ENCODE measurements around the gene PRDX4. TPM values are rescaled to one million over a fixed set of nuclear protein-coding genes. Genes with fewer than 3 reads are reported as not detected.
"Not testable (repeated sequence)": the region's sequence is repeated elsewhere in the genome, so short reads cannot be mapped to it uniquely, and the experiment has no call there.

Gene PRDX4
- total RNA-seq, 4 donors from 2014 or later: 39.6 to 68.0 (median 49.9) TPM

GRCh38 chrX:23656684-23657083, 10.6 kb upstream of the PRDX4 start:
- intact Hi-C loops (cut with DNase I; ENCODE audit: low total_unique reads): no loop called here
- DNase-seq (ENCODE audit: low spot score in 2 of 2): no peak
- WGBS, 2 donors: 57 to 71% methylated on average over 3 of the region's 3 CpGs
- no peak for TF ChIP-seq CTCF (IDR thresholded peaks at IDR 0.05)
- TF ChIP-seq POLR2A (IDR thresholded peaks at IDR 0.05): no peak
- no peak overlapping the region for H3K4me3 ChIP-seq (ENCODE audit: low read depth, poor library complexity, severe bottlenecking)

- no peak for DNase-seq (ENCODE audit: low spot score in 2 of 2)
- intact Hi-C loops (cut with DNase I; ENCODE audit: low total_unique reads): no loop called here
- WGBS, 2 donors: 71 to 84% methylated on average over 4 of the region's 4 CpGs
- no peak overlapping the region for H3K4me3 ChIP-seq (ENCODE audit: low read depth, poor library complexity, severe bottlenecking)
- TF ChIP-seq POLR2A (IDR thresholded peaks at IDR 0.05) (no peak), CTCF (IDR thresholded peaks at IDR 0.05) (no peak)
Observed at GRCh38 chrX:23659339-23659738, 8.0 kb upstream of the PRDX4 start.

DNA sequence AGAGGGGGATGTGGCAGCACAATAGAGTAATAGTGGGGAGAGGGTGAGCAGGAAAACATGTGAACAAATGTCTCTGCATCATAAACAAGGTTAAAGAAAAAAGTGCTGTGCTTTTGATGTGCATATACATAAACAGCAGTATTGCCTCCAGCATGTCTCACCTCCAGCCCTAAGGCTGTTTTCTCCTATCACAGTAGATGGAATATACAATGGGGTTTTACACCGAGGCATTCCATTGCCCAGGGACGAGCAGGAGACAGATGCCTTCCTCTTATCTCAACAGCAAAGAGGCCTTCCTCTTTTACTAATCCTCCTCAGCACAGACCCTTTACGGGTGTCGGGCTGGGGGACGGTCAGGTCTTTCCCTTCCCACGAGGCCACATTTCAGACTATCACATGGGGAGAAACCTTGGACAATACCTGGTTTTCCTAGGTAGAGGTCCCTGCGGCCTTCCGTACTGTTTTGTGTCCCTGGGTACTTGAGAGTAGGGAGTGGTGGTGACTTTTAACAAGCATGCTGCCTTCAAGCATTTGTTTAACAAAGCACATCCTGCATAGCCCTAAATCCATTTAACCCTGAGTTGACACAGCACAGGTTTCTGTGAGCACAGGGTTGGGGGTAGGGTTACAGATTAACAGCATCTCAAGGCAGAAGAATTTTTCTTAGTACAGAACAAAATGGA, 7.1 kb upstream of the PRDX4 start:
- H3K4me3 ChIP-seq (ENCODE audit: low read depth, poor library complexity, severe bottlenecking); intact Hi-C loops (cut with DNase I; ENCODE audit: low total_unique reads); DNase-seq (ENCODE audit: low spot score in 2 of 2): not testable (repeated sequence)
- WGBS, 2 donors: 62 to 84% methylated on average over 5 to 8 of the region's 8 CpGs

- no peak for TF ChIP-seq POLR2A (IDR thresholded peaks at IDR 0.05)
- TF ChIP-seq CTCF (IDR thresholded peaks at IDR 0.05): no peak
- 88 to 100% methylated on average over 2 of the region's 2 CpGs for WGBS, 2 donors
- no peak overlapping the region for H3K4me3 ChIP-seq (ENCODE audit: low read depth, poor library complexity, severe bottlenecking)
- no peak for DNase-seq (ENCODE audit: low spot score in 2 of 2)
- intact Hi-C loops (cut with DNase I; ENCODE audit: low total_unique reads): no loop called here
Observed at GRCh38 chrX:23660766-23661132, 6.5 kb upstream of the PRDX4 start.

DNA sequence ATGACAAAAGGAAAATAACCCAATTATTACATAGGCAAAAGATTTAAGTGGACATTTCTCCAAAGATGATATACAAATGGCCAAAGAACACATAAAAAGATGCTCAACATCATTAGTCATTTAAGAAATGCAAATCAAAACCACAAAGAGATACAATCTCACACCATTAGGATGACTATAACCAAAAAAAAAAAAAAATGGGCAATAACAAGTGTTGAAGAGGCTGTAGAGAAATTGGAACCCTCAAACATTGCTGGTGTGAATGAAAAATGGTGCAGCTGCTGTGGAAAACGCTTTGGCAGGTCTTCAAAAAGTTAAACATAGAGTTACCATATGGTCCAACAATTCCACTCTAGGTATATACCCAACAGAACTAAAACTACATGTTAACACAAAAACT, 5.6 kb upstream of the PRDX4 start:
- TF ChIP-seq CTCF (IDR thresholded peaks at IDR 0.05) (no peak), POLR2A (IDR thresholded peaks at IDR 0.05) (no peak)
- 37 to 73% methylated on average over 1 of the region's 1 CpG for WGBS, 2 donors
- intact Hi-C loops (cut with DNase I; ENCODE audit: low total_unique reads): no loop called here
- H3K4me3 ChIP-seq (ENCODE audit: low read depth, poor library complexity, severe bottlenecking): no peak overlapping the region
- DNase-seq (ENCODE audit: low spot score in 2 of 2): no peak

- H3K4me3 ChIP-seq (ENCODE audit: low read depth, poor library complexity, severe bottlenecking): no peak overlapping the region
- WGBS, 2 donors: 58 to 66% methylated on average over 3 of the region's 3 CpGs
- TF ChIP-seq POLR2A (IDR thresholded peaks at IDR 0.05) (no peak), CTCF (IDR thresholded peaks at IDR 0.05) (no peak)
- intact Hi-C loops (cut with DNase I; ENCODE audit: low total_unique reads): no loop called here
- DNase-seq (ENCODE audit: low spot score in 2 of 2): no peak
Observed at GRCh38 chrX:23662187-23662586, 5.1 kb upstream of the PRDX4 start.
